A549 (cell line): Measurements from ENCODE around the gene ORC1. TPM values are rescaled to one million over a fixed set of nuclear protein-coding genes. Genes with fewer than 3 reads are reported as not detected.

Experiments used
- ATAC-seq, 2 experiments: fragments of 200-7000 bp in 1 of 2; fragments of >200 bp in 1 of 2; cut with Nextera tagmentation in 1 of 2; cut with Tn5 transposase in 1 of 2; 3 replicates each; pipeline versions ENCODE4 v1.8.0 to v1.9.1; 2018 to 2020; ENCODE audit warnings: mild to moderate bottlenecking in 1 of 2, moderate library complexity in 1 of 2
- CTCF ChIA-PET: fragments of 300-600 bp; sonication (Branson Sonifier 250); formaldehyde crosslinking; extraction: SDS; loops from one replicate; lab custom pipeline; 2021; ENCODE audit warnings: antibody characterized with exemption, inconsistent platforms; lab: Yijun Ruan, JAX
- POLR2A ChIA-PET: fragments of 350-600 bp; formaldehyde crosslinking; extraction: SDS; loops from one replicate; lab custom pipeline; 2021; ENCODE audit warnings: antibody characterized with exemption, inconsistent platforms; lab: Yijun Ruan, JAX
- DNase-seq, 2 experiments: peaks; one replicate each; pipeline versions ENCODE4 v3.0.0 to v3.0.0-alpha.2; 2011 to 2016; ENCODE audit warnings: low read depth in 1 of 2, low spot score in 1 of 2
- FAIRE-seq: peaks from 2 replicates; lab custom pipeline; 2011; peaks lifted over from hg19 to GRCh38; lab: Jason Lieb, UNC
- H3K27ac ChIP-seq, 2 experiments: fragments of >200 bp; sonication (Bioruptor Twin); formaldehyde crosslinking; 3 replicates each; pipeline ENCODE4 v1.5.1; 2016 to 2017
- H3K4me1 ChIP-seq: fragments of >200 bp; sonication (Bioruptor Twin); formaldehyde crosslinking; 3 replicates; pipeline ENCODE4 v1.6.1; 2016
- H3K4me2 ChIP-seq: fragments of >200 bp; sonication (Bioruptor Twin); formaldehyde crosslinking; 3 replicates; pipeline ENCODE4 v1.6.1; 2016
- H3K4me3 ChIP-seq: fragments of >200 bp; sonication (Bioruptor Twin); formaldehyde crosslinking; 3 replicates; pipeline ENCODE4 v1.5.1; 2016
- H3K9me3 ChIP-seq: fragments of >200 bp; sonication (Bioruptor Twin); formaldehyde crosslinking; 3 replicates; pipeline ENCODE4 v1.6.1; 2016
- BCL3 ChIP-seq: fragments of >200 bp; sonication (Bioruptor Twin); formaldehyde crosslinking; IDR thresholded peaks from 3 replicates; pipeline ENCODE4 v1.6.1; 2016
- BHLHE40 ChIP-seq: IDR thresholded peaks from 2 replicates; pipeline ENCODE4 v1.6.1; 2012; ENCODE audit warnings: low read depth, low read length, inconsistent platforms
- CBX2 ChIP-seq: fragments of 200-600 bp; sonication (generic); IDR thresholded peaks from 2 replicates; pipeline ENCODE4 v1.6.1; 2016; ENCODE audit warnings: low read depth, mild to moderate bottlenecking, borderline replicate concordance
- CEBPB ChIP-seq, 2 experiments: fragments of >200 bp in 1 of 2; sonication (Bioruptor Twin) in 1 of 2; formaldehyde crosslinking in 1 of 2; IDR thresholded peaks; 2 replicates each; pipeline ENCODE4 v1.6.1; 2012 to 2016
- CTCF ChIP-seq: fragments of >200 bp; sonication (Bioruptor Twin); formaldehyde crosslinking; IDR thresholded peaks from 3 replicates; pipeline ENCODE4 v1.5.1; 2016
- EHF ChIP-seq: fragments of 250-450 bp; sonication (Bioruptor Pico); IDR thresholded peaks from 2 replicates; pipeline ENCODE4 v1.5.0; 2020; ENCODE audit warnings: mild to moderate bottlenecking
- EP300 ChIP-seq, 2 experiments: fragments of >200 bp; sonication (Bioruptor Twin); formaldehyde crosslinking; IDR thresholded peaks; 2 replicates in 1 of 2; 3 replicates in 1 of 2; pipeline ENCODE4 v1.6.1; 2016 to 2017
- FOSB ChIP-seq: fragments of 250-450 bp; sonication (Bioruptor Pico); IDR thresholded peaks from 2 replicates; pipeline ENCODE4 v1.5.0; 2020; ENCODE audit warnings: mild to moderate bottlenecking, moderate library complexity
- FOXS1 ChIP-seq: fragments of 250-450 bp; sonication (Bioruptor Pico); IDR thresholded peaks from 2 replicates; pipeline ENCODE4 v1.5.0; 2020; ENCODE audit warnings: mild to moderate bottlenecking, moderate library complexity
- GATA3 ChIP-seq: IDR thresholded peaks from 2 replicates; pipeline ENCODE4 v1.6.1; 2012; ENCODE audit warnings: borderline replicate concordance
- HDAC2 ChIP-seq: fragments of 200-600 bp; sonication (generic); IDR thresholded peaks from 2 replicates; pipeline ENCODE4 v1.6.1; 2016
- HEYL ChIP-seq: fragments of 250-450 bp; sonication (Bioruptor Pico); IDR thresholded peaks from 2 replicates; pipeline ENCODE4 v1.8.0; 2021; ENCODE audit warnings: mild to moderate bottlenecking, moderate library complexity
- HOXB13 ChIP-seq: fragments of 250-450 bp; sonication (Bioruptor Pico); IDR thresholded peaks from 2 replicates; pipeline ENCODE4 v1.5.0; 2020; ENCODE audit warnings: low read depth, mild to moderate bottlenecking, moderate library complexity
- HOXB5 ChIP-seq: fragments of 250-450 bp; sonication (Bioruptor Pico); IDR thresholded peaks from 2 replicates; pipeline ENCODE4 v1.5.0; 2020; ENCODE audit warnings: mild to moderate bottlenecking, moderate library complexity
- KDM1A ChIP-seq: fragments of 200-600 bp; sonication (generic); IDR thresholded peaks from 2 replicates; pipeline ENCODE4 v1.6.1; 2016; ENCODE audit warnings: low read depth, mild to moderate bottlenecking
- KDM5A ChIP-seq: fragments of 200-600 bp; sonication (generic); IDR thresholded peaks from 2 replicates; pipeline ENCODE4 v1.6.1; 2016; ENCODE audit warnings: antibody characterized with exemption, mild to moderate bottlenecking
- MAFK ChIP-seq: fragments of 450-650 bp; IDR thresholded peaks from 2 replicates; pipeline ENCODE4 v1.6.1; 2014; ENCODE audit not compliant: partially characterized antibody
- MAZ ChIP-seq: fragments of 150-350 bp; IDR thresholded peaks from 2 replicates; pipeline ENCODE4 v1.6.1; 2014; ENCODE audit warnings: antibody characterized with exemption, low read depth, low read length, borderline replicate concordance
- MYC ChIP-seq: IDR thresholded peaks from 2 replicates; pipeline ENCODE4 v1.6.1; 2012; ENCODE audit warnings: mild to moderate bottlenecking, inconsistent platforms, low read length, improper control_type of control experiment, borderline replicate concordance
- PHF8 ChIP-seq: fragments of 200-600 bp; sonication (generic); IDR thresholded peaks from 2 replicates; pipeline ENCODE4 v1.6.1; 2016; ENCODE audit warnings: low read depth, mild to moderate bottlenecking, antibody characterized with exemption, moderate library complexity, borderline replicate concordance
- POLR2A ChIP-seq: IDR thresholded peaks from 2 replicates; pipeline ENCODE4 v1.6.1; 2012; ENCODE audit warnings: mild to moderate bottlenecking, low read length
- RAD21 ChIP-seq, 2 experiments: fragments of >200 bp in 1 of 2; sonication (Bioruptor Twin) in 1 of 2; formaldehyde crosslinking in 1 of 2; IDR thresholded peaks in 1 of 2; conservative IDR thresholded peaks in 1 of 2; 2 replicates in 1 of 2; 3 replicates in 1 of 2; pipeline ENCODE4 v1.6.1; 2012 to 2018; ENCODE audit warnings: inconsistent platforms in 1 of 2
- RARB ChIP-seq: fragments of 250-450 bp; sonication (Bioruptor Pico); IDR thresholded peaks from 2 replicates; pipeline ENCODE4 v1.8.0; 2021; ENCODE audit warnings: mild to moderate bottlenecking, moderate library complexity
- SMC3 ChIP-seq: fragments of >200 bp; sonication (Bioruptor Twin); formaldehyde crosslinking; IDR thresholded peaks from 3 replicates; pipeline ENCODE4 v1.6.1; 2018; ENCODE audit warnings: inconsistent platforms
- SREBF2 ChIP-seq: fragments of 450-650 bp; IDR thresholded peaks from 2 replicates; pipeline ENCODE4 v1.6.1; 2014; ENCODE audit warnings: mild to moderate bottlenecking, moderate library complexity
- TFCP2L1 ChIP-seq: fragments of 250-450 bp; sonication (Bioruptor Pico); IDR thresholded peaks from 2 replicates; pipeline ENCODE4 v1.5.0; 2021; ENCODE audit warnings: mild to moderate bottlenecking
- ZNF302 ChIP-seq: fragments of 250-450 bp; sonication (Bioruptor Pico); IDR thresholded peaks from 2 replicates; pipeline ENCODE4 v1.9.0; 2021; ENCODE audit warnings: inconsistent platforms, mild to moderate bottlenecking, moderate library complexity
- ZSCAN20 ChIP-seq: fragments of 250-450 bp; sonication (Bioruptor Pico); IDR thresholded peaks from 2 replicates; pipeline ENCODE4 v1.8.0; 2022; ENCODE audit warnings: mild to moderate bottlenecking, moderate library complexity
- WGBS: methylation state at CpG from one replicate; pipeline ENCODE4 v1.1.6; 2017; ENCODE audit errors: missing lambda C conversion rate; 5-methylcytosine and 5-hydroxymethylcytosine counted together
- polyA plus RNA-seq, 4 experiments: library from polyadenylated mRNA; depleted of rRNA in 3 of 4; stranded (reverse); fragments of >200 nt; fragmentation: RNase III in 1 of 4; extraction: RNeasy Plus Mini Kit Qiagen cat#74134 plus additional on column Dnase treatment in 1 of 4; gene quantifications; 2 replicates in 3 of 4; 3 replicates in 1 of 4; pipeline ENCODE4 v1.2.3, GENCODE V29; 2011 to 2017
- TF ChIP-seq, protein P1 (sequence below): IDR thresholded peaks from 2 replicates; pipeline ENCODE4 v1.6.1; 2012
- TF ChIP-seq, protein P2 (sequence below): fragments of 450-650 bp; IDR thresholded peaks from 2 replicates; pipeline ENCODE4 v1.6.1; 2014; ENCODE audit warnings: antibody characterized with exemption

ORC1 gene
- polyA plus RNA-seq, 2 of the 4 experiments (the other 2 are of a cell fraction), result 18.9 to 19.1 TPM

GRCh38 chr1:52404116-52404974 lies at the start of gene ORC1, which contains the start of gene PRPF38A (continued):
- TF ChIP-seq MAZ, result no peak
- TF ChIP-seq EP300 (IDR thresholded peaks at IDR 0.05), result no peak
- no peak for TF ChIP-seq GATA3
- TF ChIP-seq HEYL (CRISPR knock-in tag), result no peak
- 0 out of 3 replicates have a peak, but pooled peaks have one; percentile 6 for TF ChIP-seq SMC3
- TF ChIP-seq CEBPB (IDR thresholded peaks at IDR 0.05), result peak; percentile 83 to 97
- TF ChIP-seq BHLHE40, result no peak
- TF ChIP-seq MAFK, result no peak
- no peak for TF ChIP-seq RARB (CRISPR knock-in tag)
- TF ChIP-seq HOXB5, result no peak
- TF ChIP-seq HDAC2, result no peak
- TF ChIP-seq FOSB (CRISPR knock-in tag), result no peak
- TF ChIP-seq KDM5A, result peak; percentile 84
- TF ChIP-seq, all 56 proteins: peak for 8

- FAIRE-seq (no peak), ATAC-seq (no peak)
- TF ChIP-seq MYC (no peak), BHLHE40 (no peak), PHF8 (no peak), ZSCAN20 (CRISPR knock-in tag) (no peak), KDM1A (no peak), RAD21 (conservative IDR thresholded peaks at IDR 0.05 in 1 of 2, IDR thresholded peaks at IDR 0.05 in 1 of 2) (no peak), CEBPB (IDR thresholded peaks at IDR 0.05) (no peak)
- TF ChIP-seq, all 56 proteins: peak for 0
- Histone ChIP-seq H3K27ac (no peak overlapping the region), H3K4me1 (no peaks in the 10 kb centered on the region), H3K4me2 (no peak overlapping the region), H3K4me3 (no peak overlapping the region), H3K9me3 (no peaks in the 10 kb centered on the region)
- DNase-seq, result no peak
- POLR2A ChIA-PET, result no interaction called here
- CTCF ChIA-PET, result interaction anchor here (0.9 kb wide), 1 partner anchor 242 kb away, joined by 4 read pairs; no protein-coding TSS in a partner anchor
- 94% methylated on average over 2 of the region's 2 CpGs for WGBS
These were observed 40.2 kb upstream of the ORC1 start for GRCh38 chr1:52444463-52444862.

- ChIA-PET POLR2A (interaction anchor here (0.5 kb wide), 1 partner anchor 785 kb away, joined by 4 read pairs; no protein-coding TSS in a partner anchor), CTCF (interaction anchor here (1.0 kb wide), 1 partner anchor 26 kb away, joined by 3 read pairs; no protein-coding TSS in a partner anchor)
- Histone ChIP-seq H3K27ac (no peak overlapping the region), H3K4me2 (no peak overlapping the region), H3K4me3 (no peak overlapping the region), H3K9me3 (no peaks in the 10 kb centered on the region), H3K4me1 (no peaks in the 10 kb centered on the region)
- 98% methylated on average over 4 of the region's 4 CpGs for WGBS
- FAIRE-seq (no peak), DNase-seq (no peak), ATAC-seq (no peak)
- TF ChIP-seq SREBF2 (no peak), FOXS1 (CRISPR knock-in tag) (no peak), KDM1A (no peak), MYC (no peak), HEYL (CRISPR knock-in tag) (no peak)
These were observed 35.8 kb upstream of the ORC1 start for GRCh38 chr1:52439976-52440375.

- no peak for ATAC-seq
- TF ChIP-seq ZNF302 (CRISPR knock-in tag), result no peak
- no peak for TF ChIP-seq EHF
- no peak for TF ChIP-seq BCL3
- no peak for TF ChIP-seq BHLHE40
- no peak for TF ChIP-seq POLR2A
- no peak for TF ChIP-seq SREBF2
- TF ChIP-seq, protein P1, sequence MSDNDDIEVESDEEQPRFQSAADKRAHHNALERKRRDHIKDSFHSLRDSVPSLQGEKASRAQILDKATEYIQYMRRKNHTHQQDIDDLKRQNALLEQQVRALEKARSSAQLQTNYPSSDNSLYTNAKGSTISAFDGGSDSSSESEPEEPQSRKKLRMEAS, result no peak
- no peak for TF ChIP-seq TFCP2L1 (CRISPR knock-in tag)
- no peak for TF ChIP-seq HOXB13 (CRISPR knock-in tag)
- TF ChIP-seq, protein P2, sequence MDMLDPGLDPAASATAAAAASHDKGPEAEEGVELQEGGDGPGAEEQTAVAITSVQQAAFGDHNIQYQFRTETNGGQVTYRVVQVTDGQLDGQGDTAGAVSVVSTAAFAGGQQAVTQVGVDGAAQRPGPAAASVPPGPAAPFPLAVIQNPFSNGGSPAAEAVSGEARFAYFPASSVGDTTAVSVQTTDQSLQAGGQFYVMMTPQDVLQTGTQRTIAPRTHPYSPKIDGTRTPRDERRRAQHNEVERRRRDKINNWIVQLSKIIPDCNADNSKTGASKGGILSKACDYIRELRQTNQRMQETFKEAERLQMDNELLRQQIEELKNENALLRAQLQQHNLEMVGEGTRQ, result no peak
- TF ChIP-seq CBX2, result no peak
- TF ChIP-seq CTCF, result no peak
These were observed 32.6 kb upstream of the ORC1 start for GRCh38 chr1:52436817-52437216.

More at GRCh38 chr1:52436817-52437216, 32.6 kb upstream of the ORC1 start:
- WGBS, result 78% methylated on average over 7 of the region's 7 CpGs
- DNase-seq, result no peak
- ChIA-PET POLR2A (no interaction called here), CTCF (no interaction called here)
- H3K27ac ChIP-seq, result no peak overlapping the region
- H3K4me2 ChIP-seq, result no peak overlapping the region
- no peak for FAIRE-seq
- H3K4me3 ChIP-seq, result no peak overlapping the region
- H3K9me3 ChIP-seq, result no peaks in the 10 kb centered on the region
- no peaks in the 10 kb centered on the region for H3K4me1 ChIP-seq
